Measurements from ENCODE around the gene PTPRF.

PTPRF gene

GRCh38 chr1:43606624-43607023 is 75.9 kb downstream of the PTPRF start:
- Histone ChIP-seq H3K4me1 (ENCODE audit: control insufficient read depth, insufficient read depth, low read length) (no peaks in the 10 kb centered on the region), H3K36me3 (ENCODE audit: control insufficient read depth, insufficient read depth, low read length) (peaks cover 75% of the 10 kb centered on the region), H3K27me3 (ENCODE audit: control insufficient read depth, insufficient read depth, low read length) (no peaks in the 10 kb centered on the region), H3K9ac (ENCODE audit: low read depth, low read length) (no peak overlapping the region), H3K9me3 (ENCODE audit: control insufficient read depth, insufficient read depth, low read length) (no peaks in the 10 kb centered on the region), H3K4me3 (ENCODE audit: low read depth, low read length) (no peak overlapping the region)

DNA sequence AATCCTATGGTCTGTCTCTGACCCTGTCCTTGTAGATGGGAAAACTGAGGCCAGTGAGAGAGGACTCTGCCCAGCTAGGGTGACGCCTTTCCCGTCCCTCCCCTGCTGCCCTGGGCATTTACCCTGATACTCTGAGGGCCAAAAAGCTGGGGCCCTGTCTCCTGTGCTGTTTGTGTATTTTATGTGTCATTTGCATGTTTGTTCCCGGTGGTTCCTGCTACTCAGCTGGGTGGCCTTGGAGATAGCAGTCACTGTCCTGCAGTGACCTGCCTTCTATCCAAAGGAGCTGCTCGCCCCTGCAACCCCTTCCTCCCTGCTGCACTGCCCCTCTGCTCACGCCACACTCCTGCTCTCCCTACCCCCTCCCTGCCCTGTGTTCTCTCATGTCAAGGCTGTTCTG is 78.1 kb downstream of the PTPRF start:
- Histone ChIP-seq H3K27me3 (ENCODE audit: control insufficient read depth, insufficient read depth, low read length) (no peaks in the 10 kb centered on the region), H3K36me3 (ENCODE audit: control insufficient read depth, insufficient read depth, low read length) (peaks cover 75% of the 10 kb centered on the region), H3K9ac (ENCODE audit: low read depth, low read length) (no peak overlapping the region), H3K4me3 (ENCODE audit: low read depth, low read length) (no peak overlapping the region), H3K9me3 (ENCODE audit: control insufficient read depth, insufficient read depth, low read length) (no peaks in the 10 kb centered on the region), H3K4me1 (ENCODE audit: control insufficient read depth, insufficient read depth, low read length) (no peaks in the 10 kb centered on the region)

- peaks cover 62% of the 10 kb centered on the region for H3K36me3 ChIP-seq (ENCODE audit: control insufficient read depth, insufficient read depth, low read length)
These were observed 79.7 kb downstream of the PTPRF start for GRCh38 chr1:43610339-43610738.

DNA sequence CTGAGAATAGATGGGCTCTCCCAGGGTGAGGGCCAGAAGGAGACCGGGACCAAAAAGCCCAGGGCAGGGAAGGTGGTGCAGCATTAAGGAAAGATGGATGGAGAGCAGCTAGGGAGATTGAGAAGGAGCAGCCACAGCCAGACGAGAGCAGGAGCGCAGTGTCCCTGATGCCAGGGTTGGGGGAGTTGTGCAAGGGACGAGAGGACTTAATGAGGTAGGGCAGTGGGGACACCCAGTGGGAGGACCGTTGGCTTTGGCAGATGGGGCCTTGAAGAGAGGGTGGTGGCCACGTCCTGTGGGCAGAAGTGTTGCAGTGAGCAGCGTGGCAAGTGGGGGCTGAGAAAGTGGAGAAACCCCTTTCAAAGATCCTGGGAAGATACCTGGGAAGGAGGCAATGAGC is 81.3 kb downstream of the PTPRF start:
- H3K9ac ChIP-seq (ENCODE audit: low read depth, low read length), result no peak overlapping the region
- no peak overlapping the region for H3K4me3 ChIP-seq (ENCODE audit: low read depth, low read length)
- no peaks in the 10 kb centered on the region for H3K4me1 ChIP-seq (ENCODE audit: control insufficient read depth, insufficient read depth, low read length)
- no peaks in the 10 kb centered on the region for H3K27me3 ChIP-seq (ENCODE audit: control insufficient read depth, insufficient read depth, low read length)
- H3K36me3 ChIP-seq (ENCODE audit: control insufficient read depth, insufficient read depth, low read length), result peaks cover 62% of the 10 kb centered on the region
- no peaks in the 10 kb centered on the region for H3K9me3 ChIP-seq (ENCODE audit: control insufficient read depth, insufficient read depth, low read length)

More at GRCh38 chr1:43610339-43610738, 79.7 kb downstream of the PTPRF start:
- Histone ChIP-seq H3K9me3 (ENCODE audit: control insufficient read depth, insufficient read depth, low read length) (no peaks in the 10 kb centered on the region), H3K27me3 (ENCODE audit: control insufficient read depth, insufficient read depth, low read length) (no peaks in the 10 kb centered on the region), H3K9ac (ENCODE audit: low read depth, low read length) (no peak overlapping the region), H3K4me3 (ENCODE audit: low read depth, low read length) (no peak overlapping the region), H3K4me1 (ENCODE audit: control insufficient read depth, insufficient read depth, low read length) (no peaks in the 10 kb centered on the region)

- no peaks in the 10 kb centered on the region for H3K9me3 ChIP-seq (ENCODE audit: control insufficient read depth, insufficient read depth, low read length)
- no peak overlapping the region for H3K4me3 ChIP-seq (ENCODE audit: low read depth, low read length)
- H3K4me1 ChIP-seq (ENCODE audit: control insufficient read depth, insufficient read depth, low read length), result no peaks in the 10 kb centered on the region
- no peak overlapping the region for H3K9ac ChIP-seq (ENCODE audit: low read depth, low read length)
- H3K27me3 ChIP-seq (ENCODE audit: control insufficient read depth, insufficient read depth, low read length), result no peaks in the 10 kb centered on the region
- H3K36me3 ChIP-seq (ENCODE audit: control insufficient read depth, insufficient read depth, low read length), result peaks cover 62% of the 10 kb centered on the region
These were observed 81.7 kb downstream of the PTPRF start for GRCh38 chr1:43612406-43612805.

- Histone ChIP-seq H3K9me3 (ENCODE audit: control insufficient read depth, insufficient read depth, low read length) (no peaks in the 10 kb centered on the region), H3K27me3 (ENCODE audit: control insufficient read depth, insufficient read depth, low read length) (no peaks in the 10 kb centered on the region), H3K9ac (ENCODE audit: low read depth, low read length) (no peak overlapping the region), H3K4me1 (ENCODE audit: control insufficient read depth, insufficient read depth, low read length) (no peaks in the 10 kb centered on the region), H3K36me3 (ENCODE audit: control insufficient read depth, insufficient read depth, low read length) (peaks cover 62% of the 10 kb centered on the region), H3K4me3 (ENCODE audit: low read depth, low read length) (no peak overlapping the region)
These were observed 82.6 kb downstream of the PTPRF start for GRCh38 chr1:43613075-43613942.

DNA sequence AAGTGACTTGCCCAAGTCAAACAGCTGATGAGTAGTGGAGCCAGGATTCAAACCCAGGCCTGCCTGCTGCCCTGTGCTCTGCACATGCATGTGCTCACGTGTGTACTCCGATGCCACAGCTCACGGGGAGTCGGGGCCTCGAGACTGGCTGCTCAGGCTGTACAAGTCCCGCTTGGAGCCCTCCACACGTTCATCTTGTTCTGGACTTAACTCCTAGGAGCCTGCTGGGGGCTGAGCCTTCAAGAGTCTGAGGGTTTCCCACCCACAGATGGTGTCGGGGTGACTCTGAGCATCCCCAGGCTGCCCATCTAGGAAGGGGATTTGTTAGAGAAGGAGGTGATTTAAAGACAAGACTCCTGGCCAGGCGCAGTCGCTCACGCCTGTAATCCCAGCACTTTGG is 83.5 kb downstream of the PTPRF start:
- Histone ChIP-seq H3K4me1 (ENCODE audit: control insufficient read depth, insufficient read depth, low read length) (no peaks in the 10 kb centered on the region), H3K9ac (ENCODE audit: low read depth, low read length) (no peak overlapping the region), H3K9me3 (ENCODE audit: control insufficient read depth, insufficient read depth, low read length) (no peaks in the 10 kb centered on the region), H3K27me3 (ENCODE audit: control insufficient read depth, insufficient read depth, low read length) (no peaks in the 10 kb centered on the region), H3K4me3 (ENCODE audit: low read depth, low read length) (no peak overlapping the region), H3K36me3 (ENCODE audit: control insufficient read depth, insufficient read depth, low read length) (peaks cover 60% of the 10 kb centered on the region)

DNA sequence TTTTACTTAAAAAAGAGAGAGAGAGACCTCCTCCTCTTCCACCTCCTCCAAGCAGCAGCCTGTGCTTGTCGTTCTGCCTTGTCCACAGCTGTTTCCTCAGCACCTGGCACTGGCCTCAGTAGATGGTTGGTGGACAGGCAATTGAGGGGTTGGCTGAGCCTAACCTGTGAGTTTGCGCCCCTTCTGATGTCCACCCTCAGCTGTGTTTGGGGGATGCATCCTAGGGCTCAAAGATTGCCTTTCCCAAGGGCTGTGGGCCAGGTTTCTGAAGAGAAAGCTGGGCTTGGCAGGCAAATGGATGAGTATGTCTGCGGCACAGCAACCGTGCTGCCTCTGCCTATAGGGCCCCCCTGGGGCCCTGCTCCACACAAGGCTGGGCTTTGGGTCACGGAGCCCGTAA is 84.2 kb downstream of the PTPRF start:
- H3K9me3 ChIP-seq (ENCODE audit: control insufficient read depth, insufficient read depth, low read length), result no peaks in the 10 kb centered on the region
- no peaks in the 10 kb centered on the region for H3K4me1 ChIP-seq (ENCODE audit: control insufficient read depth, insufficient read depth, low read length)
- H3K27me3 ChIP-seq (ENCODE audit: control insufficient read depth, insufficient read depth, low read length), result no peaks in the 10 kb centered on the region
- no peak overlapping the region for H3K4me3 ChIP-seq (ENCODE audit: low read depth, low read length)
- H3K36me3 ChIP-seq (ENCODE audit: control insufficient read depth, insufficient read depth, low read length), result peaks cover 60% of the 10 kb centered on the region
- no peak overlapping the region for H3K9ac ChIP-seq (ENCODE audit: low read depth, low read length)

- H3K36me3 ChIP-seq (ENCODE audit: control insufficient read depth, insufficient read depth, low read length), result peaks cover 65% of the 10 kb centered on the region
- H3K4me1 ChIP-seq (ENCODE audit: control insufficient read depth, insufficient read depth, low read length), result no peaks in the 10 kb centered on the region
- H3K4me3 ChIP-seq (ENCODE audit: low read depth, low read length), result no peak overlapping the region
- H3K9ac ChIP-seq (ENCODE audit: low read depth, low read length), result no peak overlapping the region
- no peaks in the 10 kb centered on the region for H3K27me3 ChIP-seq (ENCODE audit: control insufficient read depth, insufficient read depth, low read length)
- no peaks in the 10 kb centered on the region for H3K9me3 ChIP-seq (ENCODE audit: control insufficient read depth, insufficient read depth, low read length)
These were observed 85.7 kb downstream of the PTPRF start for GRCh38 chr1:43616383-43616782.

DNA sequence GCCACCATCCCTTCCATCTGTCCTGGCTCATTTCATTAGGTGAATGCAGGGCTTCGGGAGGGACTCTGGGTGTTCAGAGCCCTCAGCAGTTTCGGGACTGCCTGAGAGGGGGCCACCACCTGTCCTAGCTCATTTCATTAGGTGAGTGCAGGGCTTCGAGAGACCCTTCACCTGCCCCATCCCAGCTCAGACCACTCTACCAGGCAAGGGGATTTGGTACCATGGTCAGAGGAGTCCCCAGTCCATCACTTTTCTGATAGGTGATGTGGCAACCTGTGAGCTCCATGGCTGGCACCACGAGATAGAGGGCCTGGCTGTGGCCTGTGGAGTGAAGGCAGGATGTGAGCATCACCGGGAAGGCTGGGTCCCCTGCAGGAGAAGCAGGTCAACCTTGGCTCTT is 86.3 kb downstream of the PTPRF start:
- H3K9me3 ChIP-seq (ENCODE audit: control insufficient read depth, insufficient read depth, low read length), result no peaks in the 10 kb centered on the region
- H3K9ac ChIP-seq (ENCODE audit: low read depth, low read length), result no peak overlapping the region
- H3K4me1 ChIP-seq (ENCODE audit: control insufficient read depth, insufficient read depth, low read length), result no peaks in the 10 kb centered on the region
- H3K36me3 ChIP-seq (ENCODE audit: control insufficient read depth, insufficient read depth, low read length), result peaks cover 72% of the 10 kb centered on the region
- no peak overlapping the region for H3K4me3 ChIP-seq (ENCODE audit: low read depth, low read length)
- H3K27me3 ChIP-seq (ENCODE audit: control insufficient read depth, insufficient read depth, low read length), result no peaks in the 10 kb centered on the region

DNA sequence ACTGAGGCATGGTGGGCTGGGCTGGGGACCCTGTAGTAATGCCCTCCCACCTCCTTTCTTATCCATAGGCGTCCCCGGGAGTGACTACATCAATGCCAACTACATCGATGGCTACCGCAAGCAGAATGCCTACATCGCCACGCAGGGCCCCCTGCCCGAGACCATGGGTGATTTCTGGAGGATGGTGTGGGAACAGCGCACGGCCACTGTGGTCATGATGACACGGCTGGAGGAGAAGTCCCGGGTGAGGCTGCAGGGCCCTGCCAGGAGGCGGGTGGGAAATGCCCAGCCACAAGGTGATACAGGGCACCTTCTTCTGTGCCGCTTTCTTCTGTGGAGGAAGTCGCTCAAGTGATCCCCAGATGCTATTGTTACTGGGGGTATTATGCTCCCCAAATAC is 87.0 kb downstream of the PTPRF start:
- Histone ChIP-seq H3K9me3 (ENCODE audit: control insufficient read depth, insufficient read depth, low read length) (no peaks in the 10 kb centered on the region), H3K4me1 (ENCODE audit: control insufficient read depth, insufficient read depth, low read length) (no peaks in the 10 kb centered on the region), H3K36me3 (ENCODE audit: control insufficient read depth, insufficient read depth, low read length) (peaks cover 75% of the 10 kb centered on the region), H3K4me3 (ENCODE audit: low read depth, low read length) (no peak overlapping the region), H3K9ac (ENCODE audit: low read depth, low read length) (no peak overlapping the region), H3K27me3 (ENCODE audit: control insufficient read depth, insufficient read depth, low read length) (no peaks in the 10 kb centered on the region)

DNA sequence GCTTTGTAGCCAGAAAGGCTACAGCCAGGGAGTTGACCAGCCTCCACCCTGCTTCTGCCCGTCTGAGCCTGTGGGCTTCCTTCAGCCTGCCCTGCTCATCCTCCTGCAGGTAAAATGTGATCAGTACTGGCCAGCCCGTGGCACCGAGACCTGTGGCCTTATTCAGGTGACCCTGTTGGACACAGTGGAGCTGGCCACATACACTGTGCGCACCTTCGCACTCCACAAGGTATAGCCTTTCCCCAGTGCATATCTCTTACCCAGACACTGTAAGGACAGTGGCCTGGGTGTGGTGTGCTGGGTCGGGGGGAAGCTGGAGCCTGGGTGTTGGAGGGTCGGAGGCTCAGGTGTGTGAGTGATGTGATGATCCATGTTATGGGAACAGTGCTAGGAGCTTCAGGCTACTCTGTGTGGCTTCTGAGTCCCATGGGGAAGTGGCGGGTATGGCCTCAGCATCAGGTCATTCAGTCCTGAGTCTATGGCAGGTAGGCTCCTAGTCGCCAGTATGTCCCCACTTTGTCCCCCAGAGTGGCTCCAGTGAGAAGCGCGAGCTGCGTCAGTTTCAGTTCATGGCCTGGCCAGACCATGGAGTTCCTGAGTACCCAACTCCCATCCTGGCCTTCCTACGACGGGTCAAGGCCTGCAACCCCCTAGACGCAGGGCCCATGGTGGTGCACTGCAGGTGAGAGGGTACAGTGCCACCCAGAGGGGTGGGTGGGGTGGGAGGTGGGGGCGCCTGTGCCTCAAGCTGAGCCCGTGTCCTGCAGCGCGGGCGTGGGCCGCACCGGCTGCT is 88.0 kb downstream of the PTPRF start:
- H3K27me3 ChIP-seq (ENCODE audit: control insufficient read depth, insufficient read depth, low read length), result no peaks in the 10 kb centered on the region
- H3K9me3 ChIP-seq (ENCODE audit: control insufficient read depth, insufficient read depth, low read length), result no peaks in the 10 kb centered on the region
- no peak overlapping the region for H3K9ac ChIP-seq (ENCODE audit: low read depth, low read length)
- peaks cover 66% of the 10 kb centered on the region for H3K36me3 ChIP-seq (ENCODE audit: control insufficient read depth, insufficient read depth, low read length)
- no peak overlapping the region for H3K4me3 ChIP-seq (ENCODE audit: low read depth, low read length)
- no peaks in the 10 kb centered on the region for H3K4me1 ChIP-seq (ENCODE audit: control insufficient read depth, insufficient read depth, low read length)

All from iPS-15b (cell line).